ENCODE data around the gene CYTIP.
"Not testable (repeated sequence)": the region's sequence is repeated elsewhere in the genome, so short reads cannot be mapped to it uniquely, and the experiment has no call there.

The CYTIP gene

GRCh38 chr2:157424374-157424773, 19.5 kb downstream of the CYTIP start:
- no peak for DNase-seq (ENCODE audit: low spot score)

GRCh38 chr2:157421964-157422363, 21.9 kb downstream of the CYTIP start:
- no peak for DNase-seq (ENCODE audit: low spot score)

GRCh38 chr2:157421331-157421944, 22.5 kb downstream of the CYTIP start:
- no peak for DNase-seq (ENCODE audit: low spot score)

- no peak for DNase-seq (ENCODE audit: low spot score)
Observed at GRCh38 chr2:157420771-157421323, 23.0 kb downstream of the CYTIP start.

- DNase-seq (ENCODE audit: low spot score), result no peak
Observed at GRCh38 chr2:157419031-157419575, 24.8 kb downstream of the CYTIP start.

GRCh38 chr2:157418239-157418641, 25.6 kb downstream of the CYTIP start:
- DNase-seq (ENCODE audit: low spot score), result no peak

- DNase-seq (ENCODE audit: low spot score), result no peak
Observed at GRCh38 chr2:157415591-157416101, 28.2 kb downstream of the CYTIP start.

- DNase-seq (ENCODE audit: low spot score), result no peak
Observed at GRCh38 chr2:157414050-157414449, 29.8 kb downstream of the CYTIP start.

- DNase-seq (ENCODE audit: low spot score), result no peak
Observed at GRCh38 chr2:157413326-157414035, 30.4 kb downstream of the CYTIP start.

- DNase-seq (ENCODE audit: low spot score), result no peak
Observed at GRCh38 chr2:157411624-157412336, 32.1 kb downstream of the CYTIP start.

- not testable (repeated sequence) for DNase-seq (ENCODE audit: low spot score)
Observed at GRCh38 chr2:157405398-157405797, 38.5 kb downstream of the CYTIP start.

GRCh38 chr2:157404363-157404762, 39.5 kb downstream of the CYTIP start:
- DNase-seq (ENCODE audit: low spot score), result no peak

GRCh38 chr2:157402801-157403485, 40.9 kb downstream of the CYTIP start:
- DNase-seq (ENCODE audit: low spot score), result not testable (repeated sequence)

GRCh38 chr2:157395811-157396210, 48.1 kb downstream of the CYTIP start:
- DNase-seq (ENCODE audit: low spot score), result no peak

GRCh38 chr2:157394928-157395327, 49.0 kb downstream of the CYTIP start:
- no peak for DNase-seq (ENCODE audit: low spot score)

GRCh38 chr2:157393348-157393747, 50.5 kb downstream of the CYTIP start:
- DNase-seq (ENCODE audit: low spot score), result no peak

- DNase-seq (ENCODE audit: low spot score), result no peak
Observed at GRCh38 chr2:157388827-157389226, 55.1 kb downstream of the CYTIP start.

- DNase-seq (ENCODE audit: low spot score), result no peak
Observed at GRCh38 chr2:157386747-157387146, 57.1 kb downstream of the CYTIP start.

GRCh38 chr2:157386247-157386646, 57.6 kb downstream of the CYTIP start:
- DNase-seq (ENCODE audit: low spot score), result no peak

GRCh38 chr2:157377861-157378260, 66.0 kb downstream of the CYTIP start:
- DNase-seq (ENCODE audit: low spot score), result no peak

GRCh38 chr2:157376041-157376440, 67.8 kb downstream of the CYTIP start:
- no peak for DNase-seq (ENCODE audit: low spot score)

GRCh38 chr2:157375384-157375783, 68.5 kb downstream of the CYTIP start:
- DNase-seq (ENCODE audit: low spot score), result no peak
